MM.1S (cell line): Measurements from ENCODE around the gene PTHLH.

Experiments
- DNase-seq: peaks from one replicate; pipeline ENCODE4 v3.0.0-alpha.2; 2015
- H2AFZ ChIP-seq: fragments of 300-600 bp; sonication (generic); 2 replicates; pipeline ENCODE4 v1.6.0; 2016; ENCODE audit warnings: antibody characterized with exemption, low read length
- H3F3A ChIP-seq: fragments of 300-600 bp; sonication (generic); 2 replicates; pipeline ENCODE4 v1.6.1; 2016; ENCODE audit warnings: mild to moderate bottlenecking, antibody characterized with exemption, low read length, moderate library complexity, mixed read lengths; ENCODE audit not compliant: insufficient read depth
- H3K27ac ChIP-seq: fragments of 300-600 bp; sonication (generic); 2 replicates; pipeline ENCODE4 v1.5.1; 2016; ENCODE audit warnings: mild to moderate bottlenecking, low read length
- H3K27me3 ChIP-seq: fragments of 300-600 bp; sonication (generic); replicated peaks from 2 replicates; pipeline ENCODE4 v1.6.0; 2016; ENCODE audit warnings: low read length; ENCODE audit not compliant: insufficient read depth
- H3K36me3 ChIP-seq: fragments of 300-600 bp; sonication (generic); replicated peaks from 2 replicates; pipeline ENCODE4 v1.6.1; 2016; ENCODE audit warnings: mild to moderate bottlenecking, low read length, mixed read lengths; ENCODE audit not compliant: insufficient read depth
- H3K4me1 ChIP-seq: fragments of 300-600 bp; sonication (generic); 2 replicates; pipeline ENCODE4 v1.6.1; 2016; ENCODE audit warnings: low read length, mixed read lengths
- H3K4me2 ChIP-seq: fragments of 300-600 bp; sonication (generic); 2 replicates; pipeline ENCODE4 v1.6.0; 2016; ENCODE audit warnings: low read depth, low read length
- H3K4me3 ChIP-seq: fragments of 300-600 bp; sonication (generic); 2 replicates; pipeline ENCODE4 v1.5.1; 2016; ENCODE audit warnings: low read length, mixed read lengths
- H3K79me2 ChIP-seq: fragments of 300-600 bp; sonication (generic); 2 replicates; pipeline ENCODE4 v1.6.1; 2016; ENCODE audit warnings: mixed run types, low read length, mixed read lengths
- H3K9ac ChIP-seq: fragments of 300-600 bp; sonication (generic); 2 replicates; pipeline ENCODE4 v1.6.1; 2016; ENCODE audit warnings: low read length, mixed read lengths
- H3K9me2 ChIP-seq: fragments of 300-600 bp; sonication (generic); replicated peaks from 2 replicates; pipeline ENCODE4 v1.6.1; 2016; ENCODE audit warnings: mild to moderate bottlenecking, low read length, mixed read lengths; ENCODE audit not compliant: insufficient read depth
- H3K9me3 ChIP-seq: fragments of 300-600 bp; sonication (generic); replicated peaks from 2 replicates; pipeline ENCODE4 v1.6.1; 2016; ENCODE audit warnings: mild to moderate bottlenecking, low read length, mixed read lengths; ENCODE audit not compliant: insufficient read depth
- H4K20me1 ChIP-seq: fragments of 300-600 bp; sonication (generic); 2 replicates; pipeline ENCODE4 v1.6.1; 2016; ENCODE audit warnings: mild to moderate bottlenecking, low read length, moderate library complexity, mixed read lengths; ENCODE audit not compliant: insufficient read depth
- CTCF ChIP-seq: fragments of 300-600 bp; sonication (generic); IDR thresholded peaks from 2 replicates; pipeline ENCODE4 v1.5.1; 2016; ENCODE audit warnings: antibody characterized with exemption, low read length, mixed read lengths
- EZH2 ChIP-seq: fragments of 300-600 bp; sonication (generic); optimal IDR thresholded peaks from 2 replicates; pipeline ENCODE3; 2017; ENCODE audit warnings: low read depth, mild to moderate bottlenecking, antibody characterized with exemption, low read length, mixed read lengths
- EZH2phosphoT487 ChIP-seq: fragments of 300-600 bp; sonication (generic); IDR thresholded peaks from 2 replicates; pipeline ENCODE4 v1.6.1; 2018; ENCODE audit warnings: antibody characterized with exemption, low read length

Gene PTHLH

GRCh38 chr12:27972721-27973120 lies at the start of gene PTHLH:
Gene PTHLH (minus strand): TSS chr12:27972733. CDS start chr12:27969494, 3,239 bp downstream.
- DNase-seq: no peak
- Histone ChIP-seq H3K27me3 (no peaks in the 10 kb centered on the region; the same call in 1 of the 2 replicates), H3K9me2 (no peaks in the 10 kb centered on the region), H3K4me3 (no peak within 1 kb of the TSS), H3K9me3 (no peaks in the 10 kb centered on the region), H3K4me2 (no peak within 1 kb of the TSS), H3K27ac (no peak within 1 kb of the TSS), H4K20me1 (no peaks in the 10 kb centered on the region; the same call in 1 of the 2 replicates), H3K9ac (no peak within 1 kb of the TSS), H3K4me1 (0 out of 2 replicates have a peak, but pooled peaks cover 6% of the 10 kb centered on the region), H2AFZ (no peak within 1 kb of the TSS), H3F3A (peaks cover 9% of the 10 kb centered on the region), H3K36me3 (no peaks in the 10 kb centered on the region), H3K79me2 (no peaks in the 10 kb centered on the region)
- no peak for TF ChIP-seq EZH2

DNA sequence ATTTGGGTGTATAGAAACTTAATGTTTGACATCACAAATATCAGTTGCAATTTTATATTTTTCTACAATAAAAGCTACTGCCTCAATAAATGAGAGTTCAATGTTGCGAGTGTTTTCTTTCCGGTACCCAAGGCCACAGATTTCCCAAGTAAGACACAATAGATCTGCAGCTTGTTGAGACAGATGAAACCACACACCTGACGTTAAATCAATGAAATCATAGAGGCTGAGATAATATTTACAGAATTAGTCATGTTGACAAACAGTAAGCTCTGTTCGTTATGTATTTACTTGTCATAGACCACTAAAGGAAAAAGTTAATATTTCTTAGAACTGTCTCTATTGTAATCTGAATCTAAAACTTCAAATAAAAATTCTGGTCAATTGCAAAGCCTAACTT lies 49.2 kb upstream of the PTHLH start:
- H3K9me3 ChIP-seq: no peaks in the 10 kb centered on the region
- no peak for DNase-seq
- H3K36me3 ChIP-seq: no peaks in the 10 kb centered on the region
- H3K27me3 ChIP-seq: no peaks in the 10 kb centered on the region
- no peaks in the 10 kb centered on the region for H3K79me2 ChIP-seq
- H3K4me1 ChIP-seq: 0 out of 2 replicates have a peak, but pooled peaks cover 7% of the 10 kb centered on the region
- no peaks in the 10 kb centered on the region for H3K9me2 ChIP-seq
- H3F3A ChIP-seq: no peaks in the 10 kb centered on the region
- no peak overlapping the region for H3K4me2 ChIP-seq
- no peaks in the 10 kb centered on the region for H4K20me1 ChIP-seq
- no peak overlapping the region for H3K4me3 ChIP-seq
- H2AFZ ChIP-seq: no peak overlapping the region
- H3K27ac ChIP-seq: no peak overlapping the region
- TF ChIP-seq CTCF: no peak
- TF ChIP-seq EZH2: no peak
- no peak for TF ChIP-seq EZH2phosphoT487
- H3K9ac ChIP-seq: no peak overlapping the region

DNA sequence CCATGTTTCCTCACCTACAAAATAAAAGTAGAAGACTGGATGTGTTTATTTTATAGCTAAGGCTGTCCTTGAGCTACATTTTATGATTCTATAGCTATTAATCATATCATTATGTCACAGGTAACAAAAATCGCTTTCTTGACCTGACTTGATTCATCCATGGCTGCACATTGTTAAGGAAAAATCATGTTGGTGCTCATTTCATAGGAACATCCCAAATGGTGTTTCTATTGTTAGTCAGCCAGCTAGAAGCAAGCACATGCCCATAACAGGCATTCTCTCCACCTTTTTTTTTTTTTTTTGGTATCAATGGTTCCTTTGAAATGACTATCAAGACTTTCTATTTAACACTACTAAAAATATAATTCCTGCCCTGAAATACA lies 45.3 kb upstream of the PTHLH start:
- H3K79me2 ChIP-seq: no peaks in the 10 kb centered on the region
- no peak for TF ChIP-seq EZH2phosphoT487
- no peak for TF ChIP-seq CTCF
- TF ChIP-seq EZH2: no peak
- H3K4me1 ChIP-seq: no peaks in the 10 kb centered on the region

DNA sequence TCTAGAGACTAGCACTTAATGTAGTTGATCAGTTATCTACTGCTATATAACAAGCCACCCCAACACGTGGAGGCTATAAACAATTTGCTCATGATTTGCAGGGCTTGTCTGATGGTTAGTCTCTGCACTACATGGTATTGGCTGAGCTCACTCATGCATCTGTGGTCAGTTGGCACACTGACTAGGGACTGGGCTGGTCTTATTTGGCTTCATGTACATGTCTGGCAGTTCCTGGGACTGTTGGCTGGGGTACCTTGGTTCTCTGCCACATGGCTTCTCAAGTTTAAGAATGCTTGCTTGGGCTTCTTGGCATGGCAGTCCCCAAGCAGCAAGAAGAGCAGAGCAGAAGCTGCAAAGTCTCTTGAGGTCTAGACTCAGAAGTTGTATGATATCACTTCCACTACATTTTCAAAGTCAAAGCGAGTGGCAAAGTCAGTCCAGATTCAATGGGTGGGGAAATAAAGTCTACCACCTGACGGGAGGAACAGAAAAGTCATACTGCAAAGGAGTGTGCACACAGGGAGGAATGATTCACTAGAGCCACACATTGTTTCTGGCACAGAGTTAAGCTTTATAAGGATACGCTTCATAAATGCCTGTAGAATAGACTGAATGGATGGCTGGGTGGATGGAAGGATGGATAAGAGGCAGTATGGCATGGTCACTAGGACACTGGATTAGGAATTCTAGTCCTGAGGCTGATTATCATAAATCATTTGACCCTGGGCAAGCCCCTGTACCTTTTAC lies 44.8 kb upstream of the PTHLH start:
- Histone ChIP-seq H3F3A (no peaks in the 10 kb centered on the region), H3K4me3 (no peak overlapping the region), H3K9me2 (no peaks in the 10 kb centered on the region), H3K27ac (no peak overlapping the region), H3K36me3 (no peaks in the 10 kb centered on the region), H3K79me2 (no peaks in the 10 kb centered on the region), H3K4me1 (no peaks in the 10 kb centered on the region), H3K9me3 (no peaks in the 10 kb centered on the region), H3K27me3 (no peaks in the 10 kb centered on the region), H3K9ac (no peak overlapping the region), H4K20me1 (no peaks in the 10 kb centered on the region), H3K4me2 (no peak overlapping the region), H2AFZ (no peak overlapping the region)
- no peak for DNase-seq
- TF ChIP-seq EZH2 (no peak), EZH2phosphoT487 (no peak), CTCF (no peak)

More for the DNA sequence above, 45.3 kb upstream of the PTHLH start:
- Histone ChIP-seq H3K9me3 (no peaks in the 10 kb centered on the region), H3F3A (no peaks in the 10 kb centered on the region), H3K9me2 (no peaks in the 10 kb centered on the region), H3K4me2 (no peak overlapping the region), H3K36me3 (no peaks in the 10 kb centered on the region), H3K27me3 (no peaks in the 10 kb centered on the region), H3K9ac (no peak overlapping the region), H4K20me1 (no peaks in the 10 kb centered on the region), H2AFZ (no peak overlapping the region), H3K4me3 (no peak overlapping the region), H3K27ac (no peak overlapping the region)
- DNase-seq: no peak
